HL-60/S4 (cell line): ENCODE measurements around the gene KRTAP10-5.
"Not testable (repeated sequence)": the region's sequence is repeated elsewhere in the genome, so short reads cannot be mapped to it uniquely, and the experiment has no call there.

Experiments used
- in situ Hi-C: fragments of 300-500 bp; cut with MboI; formaldehyde crosslinking; loops from 2 replicates; pipeline ENCODE4 v1.14.3; 2022; ENCODE audit warnings: low sequenced_read_pairs

Gene KRTAP10-5

DNA sequence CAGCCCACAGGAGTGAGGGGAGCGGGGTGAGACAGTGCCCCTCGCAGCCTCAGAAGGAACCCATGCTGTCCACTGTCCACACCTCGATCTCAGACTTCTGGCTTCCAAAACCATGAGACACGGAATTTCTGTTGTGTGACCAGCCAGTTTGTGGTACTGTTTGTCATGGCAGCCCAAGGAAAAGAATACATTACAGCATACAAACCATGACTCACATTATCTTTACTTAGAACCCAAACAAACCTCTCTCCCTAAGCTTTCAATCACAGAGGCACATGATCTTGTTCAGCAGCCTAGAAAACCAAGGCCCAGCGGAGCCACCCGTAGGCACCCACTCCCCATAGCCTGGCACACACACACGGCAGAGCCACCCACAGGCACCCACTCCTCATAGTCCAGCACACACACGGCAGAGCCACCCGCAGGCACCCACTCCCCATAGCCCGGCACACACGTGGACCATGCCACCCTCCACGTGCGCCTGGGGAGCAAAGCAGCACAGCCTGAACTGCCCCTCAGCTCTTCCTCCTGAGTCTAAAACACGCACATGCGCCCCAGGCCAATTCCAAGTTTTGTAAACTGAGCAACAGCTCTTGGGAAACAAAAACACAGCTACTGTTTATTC lies 7.3 kb downstream of the KRTAP10-5 start:
- in situ Hi-C loops, result no loop called here

DNA sequence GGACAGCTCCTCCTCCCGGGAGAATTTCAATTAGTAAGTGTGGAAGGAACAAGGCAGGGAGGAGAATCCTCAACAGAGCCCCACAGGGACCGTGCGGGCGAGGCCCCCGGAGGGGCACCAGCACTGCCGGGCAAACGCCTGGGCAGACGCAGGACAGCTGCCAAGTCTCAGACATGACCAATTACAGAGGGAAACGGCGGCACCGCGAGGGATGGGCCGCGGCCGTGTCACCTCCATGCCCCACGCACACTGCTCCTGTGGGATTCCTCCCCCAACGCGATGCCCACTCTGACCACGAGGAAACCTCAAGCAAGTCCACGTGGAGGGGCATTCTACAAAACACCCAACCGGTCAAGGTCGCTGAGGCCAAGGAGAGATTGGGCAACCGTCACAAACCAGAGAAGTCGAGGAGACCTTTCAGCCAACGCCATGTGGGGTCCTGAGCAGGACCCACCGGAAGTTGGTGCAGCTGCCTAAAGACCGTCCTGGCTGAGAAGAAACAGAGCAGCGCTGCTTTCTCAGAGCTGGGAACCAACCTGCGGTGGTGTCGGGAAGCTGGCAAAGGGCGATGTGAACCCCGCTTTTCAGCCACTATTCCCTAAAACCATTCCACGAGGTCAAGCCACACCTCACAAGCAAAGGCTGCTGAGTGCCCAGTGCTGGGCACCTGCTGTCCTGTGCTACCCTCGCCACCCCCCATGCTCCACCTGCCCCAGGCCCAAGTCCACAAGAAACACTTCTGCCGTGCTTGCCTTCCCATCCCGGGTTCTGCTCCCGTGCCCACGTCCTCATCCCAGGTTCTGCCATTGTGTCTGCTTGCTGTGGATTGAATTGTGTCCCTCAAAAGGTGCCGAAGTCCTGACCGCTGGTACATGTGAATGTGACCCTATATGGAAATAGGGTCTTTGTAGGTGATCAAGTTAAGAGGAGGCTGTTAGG lies 8.3 kb downstream of the KRTAP10-5 start:
- in situ Hi-C loops, result no loop called here

DNA sequence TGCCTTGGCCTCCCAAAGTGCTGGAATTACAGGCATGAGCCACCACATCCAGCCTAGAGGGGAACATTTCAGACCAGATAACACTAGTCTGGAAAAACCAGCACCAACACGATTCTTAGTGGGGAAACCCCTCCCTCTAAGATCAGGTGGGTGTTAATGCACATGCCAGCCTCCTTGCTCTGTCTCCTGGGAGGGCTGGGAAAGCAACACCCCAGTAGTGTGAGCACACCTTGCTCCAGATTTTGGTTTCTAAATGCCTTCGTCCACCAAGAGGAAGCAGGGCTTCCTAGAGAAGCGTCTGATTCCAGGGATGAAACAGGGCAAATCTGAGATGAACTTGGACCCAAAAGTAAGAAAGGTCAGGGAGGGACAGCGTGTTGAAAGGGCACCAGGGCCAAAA lies 9.1 kb downstream of the KRTAP10-5 start:
- in situ Hi-C loops, result no loop called here

DNA sequence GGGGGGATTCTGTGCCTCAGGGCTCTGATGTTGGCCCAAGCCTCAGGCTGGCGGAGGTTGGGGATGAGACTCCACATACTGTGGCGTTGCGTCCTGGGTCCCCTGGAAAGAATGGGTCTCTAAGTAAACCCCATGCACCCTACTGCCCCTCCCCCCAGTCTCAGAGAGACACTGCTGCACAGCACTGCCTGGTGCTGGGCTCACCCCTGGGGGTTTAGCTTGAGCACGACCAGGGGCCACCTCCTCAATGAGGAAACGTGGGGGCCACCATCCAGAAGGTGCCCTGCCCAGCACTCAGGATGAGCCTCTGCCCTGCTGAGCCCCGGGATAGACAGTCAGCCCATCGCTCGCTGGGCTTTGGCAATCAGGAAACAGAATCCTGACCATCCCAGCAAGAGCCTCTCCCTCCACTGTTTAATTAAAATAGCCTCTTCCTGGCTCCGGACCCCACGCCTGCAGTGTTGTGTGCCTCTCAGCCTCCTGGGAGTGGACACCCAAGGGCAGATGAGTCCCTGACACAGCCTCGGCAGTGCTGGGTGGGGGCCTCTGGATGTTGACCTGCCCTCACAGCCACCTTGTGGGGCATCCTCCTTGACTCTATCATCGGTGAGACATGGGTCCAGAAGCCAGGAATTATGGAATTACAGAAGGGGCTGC lies 10.4 kb downstream of the KRTAP10-5 start:
- in situ Hi-C loops, result no loop called here

DNA sequence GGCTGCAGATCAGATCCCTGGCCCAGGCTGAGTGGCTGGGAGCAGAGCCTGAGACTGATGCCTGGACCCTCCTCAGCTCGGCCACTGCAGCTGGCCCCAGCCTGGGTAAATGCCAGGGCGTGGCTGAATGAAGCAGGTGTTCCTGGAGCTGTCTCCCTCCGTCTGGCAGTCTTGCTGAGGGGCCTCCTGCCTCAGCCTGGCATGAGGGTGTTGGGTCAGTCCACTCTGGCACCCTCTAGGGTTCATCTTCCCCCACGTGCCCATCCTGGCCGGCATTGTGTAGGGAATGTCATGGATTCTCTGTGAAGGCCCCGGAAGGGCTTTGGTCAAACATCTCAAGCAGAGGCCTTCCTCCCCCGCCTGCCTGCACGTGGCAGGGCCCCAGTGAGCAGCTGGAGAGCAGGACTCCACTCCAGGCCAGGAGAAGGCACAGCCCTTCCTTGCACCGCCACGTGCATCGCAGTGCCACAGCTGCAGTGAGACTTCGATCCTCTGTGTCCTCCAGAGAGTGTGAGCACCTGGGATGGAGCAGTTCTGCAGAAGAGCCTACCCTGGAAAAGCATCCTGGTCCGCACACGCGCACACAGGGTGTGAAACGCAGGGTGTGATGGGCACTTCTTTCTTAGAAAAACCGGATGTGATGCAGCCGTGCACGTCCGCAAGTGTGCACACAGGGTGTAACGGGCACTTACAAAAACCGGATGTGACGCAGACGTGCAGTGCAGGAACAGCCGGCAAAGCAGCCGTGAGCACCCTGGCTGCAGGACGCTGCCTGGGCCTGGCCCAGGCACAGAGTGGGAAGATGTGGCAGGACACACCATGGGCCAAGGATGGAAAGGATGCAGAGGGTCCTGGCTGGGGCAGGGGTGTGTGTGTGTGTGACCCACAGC lies 11.5 kb downstream of the KRTAP10-5 start:
- in situ Hi-C loops, result no loop called here

DNA sequence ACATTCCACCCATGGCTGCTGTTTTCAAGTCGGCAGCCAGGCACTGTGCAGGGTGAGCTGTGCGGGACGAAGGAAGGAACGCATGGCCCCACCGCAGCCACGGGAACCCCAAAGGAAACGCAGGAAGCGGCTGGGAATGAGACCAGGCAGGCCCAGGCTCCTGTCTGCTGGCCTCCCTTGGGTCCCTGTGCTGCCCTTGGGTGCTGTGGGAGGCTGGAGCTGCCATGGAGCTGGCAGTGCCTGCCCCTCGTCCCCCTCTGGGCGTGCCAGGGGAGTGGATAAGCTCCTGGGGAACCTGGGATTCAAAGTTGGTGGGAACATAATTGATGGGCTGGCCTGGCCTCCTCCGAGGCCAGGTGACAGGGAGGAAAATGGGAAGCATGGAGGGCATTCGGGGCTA lies 12.1 kb downstream of the KRTAP10-5 start:
- in situ Hi-C loops, result no loop called here

DNA sequence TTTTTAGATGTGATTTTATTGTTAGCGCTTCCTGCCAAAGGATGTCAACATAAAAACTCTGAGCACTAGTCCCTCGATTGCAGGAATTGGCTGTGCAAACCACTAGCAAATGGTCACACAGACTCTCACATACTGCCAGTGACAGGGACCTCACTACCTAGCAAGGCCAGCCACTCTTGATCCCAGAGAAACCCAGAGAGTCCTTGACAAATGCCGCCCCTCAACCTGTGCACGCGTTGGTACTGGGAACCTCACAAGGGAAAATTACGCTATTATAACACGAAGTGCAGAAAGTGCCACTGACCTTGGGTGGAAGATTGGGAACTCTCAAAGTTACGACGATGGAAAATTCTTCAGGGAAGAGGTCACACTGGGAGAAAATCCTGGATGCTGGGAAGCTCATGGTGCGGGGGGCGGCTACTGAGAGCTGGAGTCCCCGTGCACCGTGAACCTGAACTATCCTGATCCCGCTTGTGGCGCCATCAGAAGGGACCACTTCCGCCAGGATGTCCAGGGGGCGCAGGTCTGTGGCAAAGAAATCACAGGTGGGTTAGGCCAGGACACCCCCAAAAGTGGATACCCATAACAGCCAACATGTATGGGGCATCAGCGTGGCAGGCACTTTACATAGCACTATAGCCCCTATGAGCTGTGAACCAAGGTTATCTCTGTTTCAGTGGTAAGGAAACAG lies 12.8 kb downstream of the KRTAP10-5 start:
- in situ Hi-C loops, result no loop called here

DNA sequence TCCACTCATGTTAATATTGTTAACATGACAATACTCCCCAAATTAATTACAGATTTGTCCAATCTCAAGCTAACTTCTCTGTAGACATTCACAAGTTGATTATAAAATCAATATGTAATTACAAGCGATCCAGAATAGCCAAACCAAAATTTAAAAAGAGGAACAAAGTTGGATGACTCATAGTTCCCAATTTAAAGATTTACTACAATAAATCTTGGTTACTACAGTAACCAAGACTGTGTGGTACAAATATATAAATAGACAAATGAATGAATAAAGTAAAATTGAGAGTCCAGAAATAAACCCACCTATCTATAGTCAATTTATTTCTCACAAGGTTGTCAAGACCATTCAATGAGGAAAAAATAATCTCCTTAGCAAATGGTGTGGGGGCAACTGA lies 14.0 kb downstream of the KRTAP10-5 start:
- in situ Hi-C loops, result no loop called here

DNA sequence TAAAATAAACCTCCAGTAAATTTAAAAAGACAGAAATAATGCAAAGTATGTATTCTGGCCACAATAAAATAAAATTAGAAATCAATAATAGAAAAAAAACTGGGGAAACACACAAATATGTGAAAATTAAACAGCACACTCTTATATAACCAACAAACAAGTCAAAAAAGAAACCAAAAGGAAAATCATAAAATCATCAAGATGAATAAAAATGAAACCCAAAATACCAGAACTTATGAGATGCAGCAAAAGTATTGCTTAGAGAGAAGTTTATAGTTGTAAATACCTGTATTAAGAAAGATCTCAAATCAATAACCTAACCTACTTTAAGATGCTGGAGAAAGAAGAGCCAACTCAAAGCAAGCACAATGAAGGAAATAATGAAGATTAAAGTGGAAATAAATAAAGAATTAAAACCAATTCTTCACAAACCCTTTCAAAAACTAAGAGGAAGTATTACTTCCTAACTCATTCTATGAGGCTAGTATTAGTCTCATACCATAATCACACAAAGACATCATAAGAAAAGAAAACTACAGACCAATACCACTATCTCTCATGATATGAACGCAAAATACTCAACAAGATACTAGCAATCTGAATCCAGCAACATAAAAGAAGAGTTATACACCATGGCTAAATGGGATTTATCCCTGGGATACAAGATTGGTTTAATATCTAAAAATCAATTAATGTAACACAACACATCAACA lies 15.4 kb downstream of the KRTAP10-5 start:
- in situ Hi-C loops, result no loop called here

DNA sequence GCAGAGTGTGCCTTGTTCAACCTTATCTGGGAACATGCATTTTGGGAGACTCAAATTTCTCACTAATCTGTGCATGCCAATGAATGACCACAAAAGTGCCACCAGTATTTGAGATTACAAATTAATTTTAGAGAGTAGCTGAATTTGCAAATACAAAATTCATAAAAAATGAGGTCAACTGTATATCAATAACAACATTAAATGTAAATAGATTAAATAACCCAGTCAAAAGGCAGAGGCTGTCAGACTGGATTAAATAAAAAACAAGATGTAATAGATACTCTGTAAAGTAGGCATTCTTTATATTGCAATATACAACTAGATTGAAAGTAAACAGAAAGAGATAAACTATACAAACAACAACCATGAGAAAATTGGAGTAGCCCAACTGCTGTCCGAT lies 16.3 kb downstream of the KRTAP10-5 start:
- in situ Hi-C loops, result no loop called here

DNA sequence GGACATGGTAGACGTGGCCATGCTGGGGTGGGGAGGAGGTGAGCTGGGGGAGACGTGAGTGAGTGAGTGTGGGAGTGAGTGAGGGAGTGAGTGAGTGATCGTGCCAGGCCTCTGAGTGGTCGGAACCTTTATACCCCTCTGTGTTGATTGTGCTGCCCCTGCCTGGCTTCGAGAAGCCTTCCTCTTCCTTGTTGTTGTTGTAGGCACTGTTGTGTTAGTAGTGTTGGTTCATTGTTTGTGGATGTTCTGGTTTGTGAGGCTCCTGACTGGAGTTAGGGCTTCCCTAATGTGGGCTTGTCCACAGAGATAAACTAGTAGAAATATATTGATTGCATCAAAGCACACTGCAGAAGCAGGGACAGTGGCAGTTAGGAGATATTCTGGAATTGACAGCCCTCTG lies 21.7 kb downstream of the KRTAP10-5 start, which contains the start of gene KRTAP10-3:
Gene KRTAP10-3 (minus strand): TSS at position 101 of the 400 bp plus-strand sequence. CDS start 80 bp downstream, at position 21.
- in situ Hi-C loops, result no loop called here

DNA sequence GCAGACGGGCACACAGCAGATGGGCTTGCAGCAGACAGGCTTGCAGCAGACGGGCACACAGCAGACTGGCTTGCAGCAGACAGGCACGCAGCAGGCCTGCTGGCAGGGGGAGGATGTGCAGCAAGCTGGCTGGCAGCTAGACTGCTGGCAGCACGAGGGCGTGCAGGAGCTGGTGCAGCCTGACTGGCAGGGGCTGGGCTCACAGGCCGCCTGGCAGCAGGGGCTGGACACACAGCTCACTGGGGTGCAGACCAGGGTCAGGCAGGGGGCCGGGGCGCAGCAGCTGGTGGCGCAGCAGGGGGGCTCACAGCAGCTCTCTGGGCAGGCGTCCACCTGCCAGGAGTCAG lies 22.1 kb downstream of the KRTAP10-5 start:
- in situ Hi-C loops, result not testable (repeated sequence)

DNA sequence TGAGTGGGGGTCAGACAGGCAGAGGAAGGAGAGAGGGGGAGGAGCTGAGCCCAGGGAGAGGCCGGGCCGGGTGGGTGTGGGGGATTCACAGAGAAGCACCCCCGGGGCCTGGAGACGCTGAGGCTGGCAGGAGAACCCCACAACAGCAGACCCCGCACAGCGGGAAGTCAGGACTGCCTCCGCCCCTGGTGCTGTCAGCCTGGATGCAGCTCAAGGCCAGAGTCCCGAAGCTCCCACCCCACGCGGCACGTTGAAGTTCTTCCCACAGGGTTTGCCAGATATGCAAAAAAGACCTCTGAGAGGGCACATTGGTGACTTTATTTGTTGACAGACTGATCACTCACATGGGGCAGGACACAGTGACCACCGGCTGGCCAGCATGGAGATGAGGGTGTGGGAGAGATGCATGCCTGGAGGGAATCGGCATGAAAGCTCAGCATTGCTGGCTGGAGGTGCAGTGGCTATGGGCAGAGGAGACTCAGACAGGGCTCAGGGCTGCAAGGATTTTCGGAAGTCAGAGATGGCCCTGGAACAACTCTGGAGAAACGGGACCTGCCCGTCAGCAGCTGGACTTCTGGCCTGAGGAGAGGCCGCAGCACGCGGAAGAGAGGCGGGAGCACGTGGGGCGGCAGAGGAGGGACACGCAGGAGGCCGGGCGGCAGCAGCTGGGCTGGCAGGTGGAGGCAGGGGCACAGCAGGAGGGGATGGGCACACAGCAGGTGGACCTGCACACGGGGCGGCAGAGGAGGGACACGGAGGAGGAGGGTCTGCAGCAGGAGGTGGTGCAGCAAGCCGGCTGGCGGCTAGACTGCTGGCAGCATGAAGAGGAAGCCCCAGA lies 22.7 kb downstream of the KRTAP10-5 start:
- in situ Hi-C loops, result no loop called here

DNA sequence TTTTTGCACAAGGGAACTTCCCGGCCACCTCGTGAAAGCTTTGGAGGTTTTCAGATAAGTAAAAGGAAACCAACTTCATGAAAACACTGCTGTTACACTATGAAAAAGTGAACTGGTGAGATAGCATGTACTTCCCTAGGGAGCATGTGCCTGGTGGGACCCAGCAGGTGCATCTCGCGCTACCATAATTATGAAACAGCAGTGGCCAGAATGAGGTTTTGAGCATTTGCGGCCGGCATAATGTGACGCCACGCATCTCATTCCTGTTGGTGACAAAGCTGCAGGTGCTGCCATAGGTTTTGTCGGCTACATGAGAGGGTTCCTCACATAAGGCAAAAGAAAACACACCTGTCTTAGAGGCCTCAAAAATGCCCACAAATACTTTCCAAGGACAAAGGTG lies 23.5 kb downstream of the KRTAP10-5 start:
- in situ Hi-C loops, result no loop called here

DNA sequence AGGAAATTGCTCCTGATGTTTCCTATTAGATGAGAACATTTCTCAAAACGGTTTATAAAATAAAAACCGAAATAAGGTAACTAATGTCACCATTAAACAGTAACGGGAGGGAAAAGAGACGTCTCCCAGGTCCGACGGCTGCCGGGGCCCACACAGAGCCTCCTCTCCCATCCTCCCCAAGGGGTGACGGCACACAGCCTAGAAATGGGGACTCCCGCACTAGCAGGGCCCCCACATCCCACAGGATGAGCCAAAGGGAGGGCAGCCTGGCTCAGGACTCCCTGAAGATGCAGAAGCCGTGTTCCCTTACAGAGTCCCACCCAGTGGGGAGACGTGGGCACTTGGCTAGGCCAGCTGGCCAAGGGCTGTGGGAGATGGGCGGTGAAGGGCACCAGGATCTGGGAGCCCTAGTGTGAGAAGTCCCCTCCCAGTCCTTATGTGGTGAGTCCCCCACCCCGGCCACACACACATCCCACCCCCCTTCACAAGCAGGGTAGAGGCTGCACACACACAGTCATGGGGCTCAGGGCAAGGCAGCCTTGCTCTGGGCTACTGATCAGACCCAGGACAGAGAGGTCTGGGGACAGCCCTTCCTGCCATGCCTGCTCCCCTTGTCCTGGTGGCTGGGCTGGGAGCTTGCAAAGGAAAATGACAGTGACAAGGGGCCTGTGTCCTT lies 25.1 kb downstream of the KRTAP10-5 start:
- in situ Hi-C loops, result no loop called here

DNA sequence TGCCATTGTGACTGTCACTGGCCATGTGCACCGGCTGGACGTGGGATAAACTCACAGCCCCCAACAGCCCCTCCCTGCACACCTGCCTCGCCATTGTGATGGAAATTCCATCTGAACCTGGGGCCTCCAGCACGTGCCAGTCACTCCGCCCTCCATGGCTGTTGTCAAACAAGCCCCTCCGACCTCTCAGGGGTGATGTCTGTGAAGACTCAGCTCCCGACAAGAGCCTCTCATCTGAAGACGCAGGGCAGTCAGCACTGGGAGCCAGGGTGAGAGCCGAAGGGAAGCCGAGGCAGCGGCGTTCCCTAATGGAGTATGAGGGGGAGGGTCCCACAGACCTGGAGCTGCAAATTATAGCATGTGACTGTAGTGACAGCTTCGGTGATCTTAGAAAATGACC lies 27.7 kb downstream of the KRTAP10-5 start:
- in situ Hi-C loops, result no loop called here

DNA sequence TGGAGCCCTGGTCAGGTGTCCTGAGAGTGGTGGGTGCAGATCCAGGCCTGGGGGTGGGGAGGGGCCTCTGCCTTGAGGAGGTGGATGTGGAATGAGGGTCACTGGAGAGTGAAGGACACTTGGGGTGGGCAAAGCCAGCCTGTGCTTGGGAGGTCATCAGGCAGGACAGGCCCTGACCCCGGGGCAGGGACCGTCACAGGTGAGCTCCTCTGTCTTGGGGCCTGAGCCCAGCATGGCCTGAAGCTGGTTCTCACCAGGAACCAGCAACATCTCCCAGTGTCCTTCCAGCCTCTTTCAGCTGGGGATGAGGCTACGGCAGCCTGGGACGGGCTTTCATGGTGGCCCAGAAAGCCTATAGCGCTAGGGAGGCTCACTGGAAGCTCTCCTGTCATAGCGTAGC lies 28.3 kb downstream of the KRTAP10-5 start:
- in situ Hi-C loops, result no loop called here

DNA sequence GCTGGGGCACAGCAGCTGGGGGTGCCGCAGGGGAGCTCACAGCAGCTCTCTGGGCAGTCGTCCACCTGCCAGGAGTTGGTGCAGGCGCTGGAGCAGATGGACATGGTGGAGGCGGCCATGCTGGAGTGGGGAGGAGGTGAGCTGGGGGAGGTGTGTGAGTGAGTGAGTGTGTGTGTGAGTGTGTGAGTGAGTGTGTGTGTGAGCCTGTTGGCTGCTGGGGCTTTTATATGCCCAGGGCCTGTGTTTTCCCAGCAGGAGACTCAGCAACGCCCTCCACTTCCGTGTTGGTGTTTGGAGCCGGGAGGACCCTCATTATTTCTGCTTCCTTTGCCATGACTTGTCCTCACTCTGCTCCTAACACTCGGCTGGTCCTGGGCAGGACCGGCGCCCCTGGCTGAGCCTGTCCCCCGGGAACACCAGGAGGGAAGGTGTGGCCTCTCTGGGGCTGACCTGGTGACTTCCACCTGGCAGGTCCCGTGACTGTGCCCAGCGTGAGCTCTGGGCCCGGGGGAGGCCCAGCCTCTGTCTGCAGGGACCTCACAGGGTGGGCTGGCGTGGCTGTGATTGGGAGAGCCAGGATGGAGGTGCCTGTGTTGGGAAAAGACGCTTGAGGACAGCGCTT lies 29.0 kb downstream of the KRTAP10-5 start, which contains the start of gene KRTAP10-2:
Gene KRTAP10-2 (minus strand): TSS at position 166 of the 622 bp plus-strand sequence. CDS start 47 bp downstream, at position 119.
- in situ Hi-C loops, result no loop called here
